NCI-H146 (cell line): ENCODE data around the gene DMXL1.
"Not testable (repeated sequence)": the region's sequence is repeated elsewhere in the genome, so short reads cannot be mapped to it uniquely, and the experiment has no call there.

Source experiments
- DNase-seq: peaks from one replicate; lab custom pipeline; 2025; lab: John Stamatoyannopoulos, UW

The DMXL1 gene

DNA sequence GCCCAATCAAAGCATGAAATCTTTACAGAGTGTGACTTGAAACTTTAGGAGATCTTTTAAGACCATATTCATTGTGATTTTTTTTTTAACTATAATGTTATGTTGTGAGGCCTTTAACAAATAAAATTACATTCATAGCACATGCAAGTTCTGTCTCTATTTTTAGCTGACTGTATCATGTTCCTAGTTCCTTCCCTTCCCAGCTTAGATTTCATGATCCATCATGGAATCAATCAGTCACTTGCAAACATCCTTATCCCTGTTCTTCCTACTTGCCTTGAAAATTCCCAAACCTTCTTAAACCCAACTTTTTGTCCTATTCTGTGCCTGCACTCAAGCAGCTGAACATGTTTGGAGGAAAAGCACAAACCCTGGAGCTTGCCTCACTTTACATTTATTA is 141.8 kb downstream of the DMXL1 start:
- no peak for DNase-seq

DNA sequence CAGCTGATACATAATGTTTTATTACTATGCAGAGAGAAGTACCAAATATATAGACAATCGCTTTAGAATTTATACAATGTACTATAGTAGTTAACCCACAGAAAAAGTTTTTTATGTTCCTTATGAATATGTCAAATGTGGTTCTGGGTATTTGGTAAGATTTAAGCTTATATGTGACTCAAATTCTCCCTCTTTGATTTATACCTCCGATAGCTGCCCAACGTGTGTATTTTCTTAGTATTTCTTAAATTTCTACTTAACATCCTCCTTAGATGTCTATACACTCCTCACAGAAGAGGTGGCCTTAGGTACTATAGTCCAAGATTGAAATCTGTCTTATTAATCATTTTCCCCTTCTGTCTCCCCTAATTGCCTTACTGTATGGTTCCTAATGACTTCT is 146.3 kb downstream of the DMXL1 start:
- DNase-seq: no peak

DNA sequence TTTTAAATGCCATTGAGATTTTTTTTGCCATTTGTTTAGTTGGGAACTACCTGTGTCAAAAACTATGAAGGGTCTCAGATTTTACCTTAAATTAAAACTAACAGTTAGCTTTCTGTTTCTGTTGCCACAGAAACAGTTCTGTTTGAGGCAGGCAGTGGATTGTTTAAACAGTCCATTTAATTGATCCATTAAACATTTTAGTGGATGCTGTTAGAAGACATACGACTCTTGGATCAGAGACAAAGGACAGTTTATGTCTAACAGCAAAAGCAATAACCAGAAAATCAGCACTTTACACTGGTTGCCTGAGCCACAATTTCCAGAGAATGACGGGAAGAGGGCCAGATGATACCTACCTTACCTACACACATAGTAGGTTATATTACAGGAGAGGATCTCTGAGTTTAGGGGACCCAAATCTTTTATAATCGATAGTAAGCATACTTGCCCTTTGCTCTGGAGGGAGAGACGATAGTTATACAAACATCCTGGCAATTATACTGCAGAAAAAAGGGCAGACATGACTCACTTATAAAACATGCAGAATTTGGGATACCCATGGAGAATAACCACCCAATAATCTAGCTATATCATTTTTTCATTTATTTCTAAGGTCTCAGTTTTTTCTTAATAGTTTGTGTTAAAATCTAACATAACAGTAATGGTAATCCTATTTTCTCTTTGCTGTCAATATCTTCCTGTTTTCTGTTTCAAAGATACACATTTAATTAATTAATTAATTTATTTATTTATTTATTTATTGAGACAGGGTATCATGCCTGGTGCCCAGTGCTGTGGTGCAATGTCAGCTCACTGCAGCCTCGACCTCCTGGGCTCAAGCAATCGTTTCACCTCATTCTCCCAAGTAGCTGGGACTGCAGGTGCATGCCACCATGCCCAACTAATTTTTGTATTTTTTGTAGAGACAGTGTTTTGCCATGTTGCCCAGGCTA is 148.2 kb downstream of the DMXL1 start:
- DNase-seq: peak; percentile 46

DNA sequence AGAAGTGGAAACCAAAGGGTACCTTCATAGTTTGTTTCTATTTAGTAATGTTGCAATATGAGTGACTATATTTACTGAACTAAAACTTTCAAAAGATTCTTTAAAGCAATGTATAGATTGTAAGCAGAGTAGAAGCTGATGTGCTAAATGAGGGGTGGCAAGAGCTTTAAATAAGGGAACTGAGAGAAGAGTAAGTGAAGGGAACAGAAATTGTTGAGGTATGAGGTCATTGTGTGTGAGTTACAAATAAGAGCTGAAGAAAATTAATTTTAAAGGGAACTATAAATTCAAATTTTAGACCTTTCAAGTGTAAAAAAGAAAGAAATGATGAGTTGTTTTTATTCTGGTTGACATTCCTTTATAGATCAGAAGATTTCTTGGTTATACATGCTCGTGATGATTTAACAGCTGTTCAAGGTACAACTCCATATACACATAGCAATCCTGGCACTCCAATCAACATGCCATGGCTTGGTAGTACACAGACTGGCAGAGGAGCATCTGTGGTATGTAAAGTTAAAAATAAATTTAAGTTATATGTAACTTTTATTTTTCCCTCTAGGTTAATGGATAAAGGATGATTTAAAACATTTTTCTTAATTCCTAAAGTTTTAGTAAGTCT is 149.8 kb downstream of the DMXL1 start:
- no peak for DNase-seq

DNA sequence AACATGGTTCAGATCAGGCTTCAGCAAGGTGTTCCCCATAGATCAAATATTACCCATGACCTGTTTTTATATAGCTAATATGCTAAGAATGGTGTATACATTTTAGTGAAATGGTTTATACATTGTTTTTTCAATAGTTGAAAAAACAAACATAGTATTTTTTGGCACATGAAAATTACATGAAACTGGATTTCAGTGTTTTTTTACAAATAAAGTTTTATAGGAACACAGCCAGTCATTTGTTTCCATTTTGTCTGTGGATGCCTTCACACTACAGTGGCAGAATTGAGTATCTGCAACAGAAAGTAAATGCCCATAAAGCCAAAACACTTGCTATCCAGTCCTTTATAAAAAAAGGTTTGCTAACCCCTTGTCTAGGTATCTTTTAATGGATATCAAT is 150.4 kb downstream of the DMXL1 start:
- DNase-seq: no peak

DNA sequence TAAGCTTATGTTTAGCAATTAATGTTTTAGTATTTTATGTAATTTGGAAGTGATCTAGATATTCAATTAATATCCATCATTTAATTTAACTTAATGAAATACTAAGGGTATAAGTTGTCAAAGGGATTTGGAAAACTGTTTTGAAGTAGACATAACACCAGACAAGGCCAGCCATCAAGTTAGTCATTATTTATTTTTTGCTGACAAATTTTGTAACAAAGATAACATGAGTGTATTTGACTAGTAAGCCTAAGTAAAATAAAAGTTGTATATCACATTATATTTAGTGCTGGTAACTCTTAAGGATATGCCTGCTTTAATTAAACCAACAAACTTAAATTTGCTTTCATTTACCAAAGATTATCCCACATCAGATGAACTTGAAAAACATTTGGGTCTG is 159.1 kb downstream of the DMXL1 start:
- no peak for DNase-seq

DNA sequence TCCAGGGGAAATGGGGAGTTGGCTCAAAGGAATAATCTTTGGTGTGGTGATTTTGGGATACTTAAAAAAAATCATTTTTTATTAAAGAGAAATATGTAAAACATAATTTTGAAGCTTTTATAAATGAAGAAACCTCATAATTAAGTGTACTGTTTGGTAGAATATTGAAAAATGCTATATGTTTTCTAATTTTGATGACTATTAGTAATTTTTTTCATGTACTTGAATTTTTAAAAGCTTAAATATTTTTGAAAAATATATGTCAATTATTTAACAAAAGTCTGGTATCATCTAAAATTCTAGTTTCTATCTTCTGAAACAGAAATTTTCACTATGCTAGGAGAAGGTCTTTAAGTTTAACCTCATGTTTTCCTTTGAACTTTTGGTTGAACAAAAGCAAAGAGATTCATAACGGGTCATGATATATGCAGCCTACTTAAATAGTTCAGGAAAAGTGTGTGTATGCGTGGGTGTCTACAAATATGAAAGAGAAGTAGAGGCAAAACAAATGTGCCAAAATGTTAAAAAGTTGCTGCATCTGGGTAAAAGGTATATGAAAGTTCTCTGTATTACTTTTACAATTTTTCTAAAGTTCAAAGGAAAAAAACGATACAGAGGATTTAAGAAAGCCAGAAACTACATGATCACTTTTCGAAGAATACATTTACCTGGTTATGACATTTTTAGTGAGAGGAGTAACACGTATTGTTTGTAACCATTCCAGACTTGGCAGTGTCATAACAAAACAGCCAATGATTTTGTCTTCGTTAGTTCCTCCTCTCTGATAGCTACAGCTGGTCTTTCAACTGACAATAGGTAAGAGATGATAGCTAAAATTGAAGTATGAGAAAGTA is 167.6 kb downstream of the DMXL1 start:
- DNase-seq: no peak

DNA sequence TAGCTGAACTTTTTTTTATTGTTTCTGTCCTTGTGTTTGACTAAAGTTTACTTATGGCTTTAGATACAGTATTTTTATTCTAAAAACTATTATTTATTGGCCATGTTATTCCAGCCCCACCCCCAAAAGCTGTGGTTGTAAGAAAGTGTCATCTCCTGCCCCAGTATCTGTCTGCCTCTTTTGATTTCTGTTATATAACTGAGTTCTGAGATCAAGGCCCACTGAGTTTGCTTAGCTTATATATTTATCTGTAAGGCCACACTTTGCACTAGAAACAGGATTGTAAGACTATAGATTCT is 168.2 kb downstream of the DMXL1 start:
- no peak for DNase-seq

DNA sequence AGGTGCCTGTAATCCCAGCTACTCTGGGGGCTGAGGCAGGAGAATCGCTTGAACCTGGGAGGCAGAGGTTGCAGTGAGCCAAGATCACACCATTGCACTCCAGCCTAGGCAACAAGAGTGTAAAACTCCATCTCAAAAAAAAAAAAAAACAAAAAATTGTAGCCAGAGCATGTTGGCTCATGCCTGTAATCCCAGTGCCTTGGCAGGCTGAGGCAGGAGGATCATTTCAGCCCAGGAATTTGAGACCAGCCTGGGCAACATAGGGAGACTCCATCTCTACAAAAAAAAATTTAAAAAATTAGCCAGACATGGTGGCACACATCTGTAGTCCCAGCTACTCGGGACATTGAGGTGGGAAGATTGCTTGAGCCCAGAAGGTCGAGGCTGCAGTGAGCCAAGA is 168.9 kb downstream of the DMXL1 start:
- DNase-seq: not testable (repeated sequence)

DNA sequence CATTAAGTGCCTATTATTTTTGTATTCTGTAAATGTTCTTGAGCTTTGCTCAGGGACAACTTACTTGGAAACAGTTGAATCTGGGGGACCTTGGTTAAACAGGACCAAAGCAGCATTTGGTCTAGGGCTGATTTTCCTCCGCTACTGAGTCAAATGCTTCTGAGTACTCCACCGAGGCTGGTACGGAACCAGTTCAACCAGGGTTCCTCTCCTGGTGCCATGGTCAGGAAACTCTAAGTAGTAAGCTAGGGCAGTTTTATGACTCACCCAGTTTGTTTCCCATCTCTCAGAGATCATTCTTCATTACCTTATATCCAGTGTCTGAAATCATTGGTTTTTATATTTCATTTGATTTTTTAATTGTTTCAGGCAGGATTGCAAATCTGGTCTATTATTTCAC is 173.0 kb downstream of the DMXL1 start:
- DNase-seq: no peak

DNA sequence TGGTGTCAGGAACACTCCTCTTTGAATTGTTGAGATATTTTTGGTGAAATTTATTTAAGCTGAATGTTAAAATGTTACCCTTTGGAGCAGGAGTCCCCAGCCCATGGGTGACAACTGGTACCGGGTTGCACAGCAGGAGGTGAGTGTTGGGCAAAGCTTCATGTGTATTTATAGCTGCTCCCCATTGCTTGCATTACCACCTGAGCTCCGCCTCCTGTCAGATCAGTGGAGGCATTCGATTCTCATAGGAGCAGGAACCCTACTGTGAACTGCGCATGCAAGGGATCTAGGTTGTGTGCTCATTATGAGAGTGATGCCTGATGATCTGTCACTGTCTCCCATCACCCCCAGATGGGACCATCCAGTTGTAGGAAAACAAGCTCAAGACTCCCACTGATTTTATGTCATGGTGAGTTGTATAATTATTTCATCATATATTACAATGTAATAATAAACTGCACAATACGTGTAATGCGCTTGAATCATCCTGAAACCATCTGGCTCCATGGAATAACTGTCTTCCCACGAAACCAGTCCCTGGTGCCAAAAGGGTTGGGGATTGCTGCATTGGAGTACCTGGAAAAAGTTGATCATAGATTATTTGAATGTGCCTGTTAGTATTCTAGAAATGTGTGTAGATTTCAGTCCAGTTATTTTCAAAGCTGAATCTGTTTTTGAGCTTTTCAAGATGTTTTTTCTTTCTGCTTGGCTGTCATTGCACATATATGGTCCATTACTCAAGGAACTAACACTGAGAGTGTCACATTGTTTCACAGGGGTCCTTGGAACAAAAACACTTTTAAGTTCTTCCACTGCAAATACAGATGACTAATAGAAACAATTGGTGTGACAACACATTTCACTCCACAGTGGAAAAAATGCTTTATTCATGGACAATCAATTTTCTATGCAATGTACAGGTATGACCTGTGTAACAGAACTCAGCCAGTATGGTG is 180.3 kb downstream of the DMXL1 start:
- no peak for DNase-seq

DNA sequence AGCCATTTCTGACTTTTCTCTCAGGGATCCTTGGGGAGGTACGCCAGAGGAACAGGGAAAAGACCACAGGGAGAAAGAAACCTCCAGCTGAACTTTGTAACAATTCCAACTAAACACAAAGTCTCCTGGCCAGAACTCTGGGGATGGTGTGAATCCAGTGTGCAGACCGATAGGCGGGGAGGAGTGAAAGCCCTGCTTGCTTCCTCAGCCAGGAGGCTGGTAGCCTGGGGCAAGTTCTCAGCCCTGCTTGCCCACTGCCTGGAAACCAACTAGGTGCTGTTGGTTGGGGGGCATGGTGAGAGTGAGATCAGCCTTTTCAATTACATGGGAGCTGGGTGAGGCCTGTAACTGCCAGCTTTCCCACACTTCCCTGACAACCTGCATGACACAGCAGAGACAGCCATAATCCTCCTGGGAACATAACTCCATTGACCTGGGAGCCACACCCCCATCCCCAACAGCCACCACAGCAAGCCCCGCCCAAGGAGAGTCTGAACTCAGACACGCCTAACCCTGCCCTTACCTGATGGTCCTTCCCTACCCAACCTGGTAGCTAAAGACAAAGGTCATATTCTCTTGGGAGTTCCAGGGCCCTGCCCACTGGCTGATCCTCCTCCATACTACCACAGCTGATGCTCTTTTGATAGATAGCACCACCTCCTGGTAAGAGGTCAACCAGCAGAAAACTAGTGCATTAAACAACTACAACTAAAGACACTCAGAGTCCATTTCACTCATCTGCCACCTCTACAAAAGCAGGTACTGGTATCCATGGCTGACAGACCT is 184.9 kb downstream of the DMXL1 start:
- no peak for DNase-seq

DNA sequence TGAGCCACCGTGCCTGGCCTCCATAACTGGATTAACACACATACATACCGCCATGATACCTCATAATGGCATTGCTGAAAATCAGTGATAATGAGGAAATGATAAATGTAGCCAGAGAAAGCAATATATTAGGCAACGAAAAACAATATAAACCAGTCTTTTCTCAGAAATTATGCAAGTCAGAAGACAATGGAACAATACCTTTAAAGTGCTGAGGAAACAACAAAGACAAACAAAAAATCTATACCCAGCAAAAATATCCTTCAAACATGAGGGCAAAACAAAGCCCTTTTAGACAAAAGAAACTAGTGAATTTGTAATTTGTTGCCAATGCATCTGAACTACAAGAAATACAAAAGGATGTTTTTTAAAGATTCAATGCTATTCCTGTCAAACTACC is 186.7 kb downstream of the DMXL1 start:
- DNase-seq: no peak

DNA sequence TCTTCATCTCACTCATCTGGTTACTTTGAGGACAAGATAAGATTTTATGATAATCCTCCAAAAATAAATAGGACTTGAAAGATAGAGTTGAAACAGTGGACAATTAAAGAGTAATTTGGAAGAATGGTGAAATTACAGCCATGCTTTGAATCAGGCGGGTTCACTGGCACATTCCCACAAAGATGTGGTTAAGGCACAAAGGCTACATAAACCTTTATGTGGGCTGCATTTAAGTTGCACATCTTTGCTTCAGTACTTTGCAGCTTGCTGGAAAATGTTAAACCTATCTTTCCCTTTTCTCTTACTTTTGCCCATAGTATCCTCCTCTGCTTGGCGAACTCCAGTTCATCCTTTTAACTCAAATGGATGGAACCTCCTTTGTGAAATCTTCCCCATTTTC is 192.8 kb downstream of the DMXL1 start:
- no peak for DNase-seq

DNA sequence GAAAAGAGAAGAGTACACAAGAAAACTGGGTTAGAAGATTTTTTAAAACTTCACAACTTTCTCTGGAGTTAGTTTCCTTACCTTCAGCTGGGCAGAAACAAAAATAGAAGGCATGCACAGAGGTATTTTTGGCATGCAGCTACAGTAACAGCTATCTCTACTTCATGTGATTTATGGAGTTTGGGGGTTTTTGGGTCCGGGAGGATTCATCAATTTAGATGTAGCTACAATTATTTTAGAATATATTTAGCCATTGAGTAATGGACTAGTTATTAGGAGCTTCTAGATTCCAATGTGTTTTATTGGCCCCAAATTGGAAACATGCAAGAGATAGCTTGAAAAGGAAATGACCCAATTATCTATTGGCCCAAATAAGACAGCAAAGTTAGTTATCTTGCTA is 193.3 kb downstream of the DMXL1 start:
- no peak for DNase-seq

DNA sequence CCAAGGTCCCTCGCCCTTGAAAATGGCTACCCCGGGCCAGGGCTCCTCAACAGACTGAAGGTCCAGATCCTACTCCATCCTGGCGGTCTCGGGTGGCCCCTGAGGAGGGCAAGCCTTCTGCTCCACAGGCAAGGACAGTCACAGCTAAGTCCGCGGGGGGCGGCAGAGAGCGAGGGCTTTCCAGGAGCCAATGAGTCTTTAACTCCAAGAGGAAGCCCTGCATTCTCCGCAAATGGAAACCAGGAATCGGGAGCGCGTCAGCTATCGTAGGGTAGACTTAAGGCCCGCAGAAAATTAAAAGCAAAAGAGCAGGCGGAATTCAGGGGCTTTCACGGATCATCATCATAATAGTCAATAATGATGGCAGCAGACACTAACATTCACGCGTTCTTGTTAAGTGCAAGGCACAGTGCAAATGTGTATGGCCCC is 197.1 kb downstream of the DMXL1 start:
- peak; percentile 92 for DNase-seq

DNA sequence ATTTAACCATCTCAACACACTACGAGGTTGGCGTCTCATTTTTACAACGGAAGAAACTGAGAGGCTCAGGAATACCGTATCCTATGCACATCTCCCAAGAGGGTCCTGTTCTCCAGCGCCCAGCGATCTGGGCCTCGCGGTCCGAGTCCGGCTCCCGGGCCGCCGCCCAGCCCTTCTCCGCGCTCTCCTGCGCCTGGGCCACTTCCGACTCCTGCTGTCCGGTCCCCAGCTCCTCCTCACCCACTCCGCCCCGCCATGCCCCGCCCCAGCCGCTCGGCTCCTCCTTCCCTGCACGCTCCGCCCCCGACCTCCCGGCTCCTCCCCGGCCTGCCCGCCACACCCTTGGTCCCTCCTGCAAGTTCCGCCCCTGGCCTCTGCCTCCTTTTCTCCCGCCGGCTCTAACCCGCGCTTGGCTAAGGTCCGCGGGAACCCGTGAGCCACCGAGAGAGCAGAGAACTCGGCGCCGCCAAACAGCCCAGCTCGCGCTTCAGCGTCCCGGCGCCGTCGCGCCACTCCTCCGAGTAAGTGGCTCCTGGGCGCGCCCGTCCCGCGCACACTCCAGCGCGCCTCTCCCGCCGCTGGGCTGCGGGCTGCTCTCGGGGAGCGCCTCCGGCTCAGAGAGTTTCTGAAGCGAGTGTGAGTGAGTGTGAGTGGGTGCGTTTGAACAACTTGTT is 197.6 kb downstream of the DMXL1 start:
- peak; percentile 93 for DNase-seq

DNA sequence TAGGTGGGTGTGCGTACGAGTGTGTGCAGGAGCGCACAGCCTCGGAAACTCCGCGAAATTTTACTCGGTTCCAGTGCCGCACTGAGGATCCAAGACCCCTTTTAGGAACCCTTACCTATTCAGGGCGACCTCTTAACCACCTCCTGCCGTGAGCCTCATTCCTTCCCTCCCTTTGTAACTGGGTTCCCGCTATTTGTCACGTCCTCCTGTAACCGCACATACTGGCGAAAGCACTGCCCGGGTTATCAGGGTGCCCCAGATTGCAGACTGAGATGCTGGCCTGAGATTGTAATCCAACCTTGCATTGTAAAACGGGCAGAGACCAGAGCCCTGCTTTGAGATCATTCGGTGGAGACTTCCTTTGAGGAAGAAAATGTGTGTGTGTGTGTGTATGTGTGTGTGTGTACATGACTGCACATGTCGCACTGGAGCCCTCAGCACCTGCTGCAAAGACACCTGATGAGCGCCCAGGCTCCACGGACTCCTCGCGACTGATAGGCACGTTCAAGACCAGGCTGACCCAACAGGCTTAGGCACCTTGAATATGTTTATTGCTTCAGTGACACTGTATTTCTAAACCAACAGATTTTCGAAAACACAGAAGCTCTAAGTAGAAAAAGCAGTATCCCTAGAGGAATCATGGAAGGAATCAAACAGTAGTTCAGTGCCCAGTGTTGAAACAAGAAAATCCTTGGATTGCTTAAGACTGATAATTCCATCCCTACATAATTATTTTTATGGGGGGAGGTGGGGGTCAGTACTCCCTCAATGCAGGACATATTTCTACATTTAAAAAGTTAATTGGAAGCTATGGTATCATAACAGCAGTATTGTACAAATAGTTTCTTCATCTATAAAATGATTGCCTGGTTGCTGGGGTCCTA is 198.4 kb downstream of the DMXL1 start:
- peak; percentile 56 for DNase-seq

DNA sequence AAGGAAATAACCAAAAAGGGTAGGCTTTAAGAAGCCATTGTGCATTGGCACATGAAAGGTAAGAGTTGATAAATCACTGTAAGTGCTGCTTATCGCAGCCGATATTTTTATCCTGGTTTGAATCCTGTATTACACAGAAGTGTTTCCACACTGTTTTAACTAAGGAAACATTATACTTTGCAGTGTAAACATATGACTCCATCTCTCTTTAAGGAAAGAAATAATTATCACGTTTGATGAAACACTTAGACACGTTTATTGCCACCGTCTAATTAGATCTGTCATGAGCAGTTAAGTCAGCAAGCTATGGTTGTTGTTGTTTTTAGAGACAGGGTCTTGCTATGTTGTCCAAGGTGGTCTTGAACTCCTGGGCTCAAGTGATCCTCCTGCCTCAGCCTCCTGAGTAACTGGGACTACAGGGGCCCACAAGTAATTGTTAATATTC is 199.3 kb downstream of the DMXL1 start:
- DNase-seq: peak; percentile 7
